ENCODE data around the gene APC.

Gene APC

DNA sequence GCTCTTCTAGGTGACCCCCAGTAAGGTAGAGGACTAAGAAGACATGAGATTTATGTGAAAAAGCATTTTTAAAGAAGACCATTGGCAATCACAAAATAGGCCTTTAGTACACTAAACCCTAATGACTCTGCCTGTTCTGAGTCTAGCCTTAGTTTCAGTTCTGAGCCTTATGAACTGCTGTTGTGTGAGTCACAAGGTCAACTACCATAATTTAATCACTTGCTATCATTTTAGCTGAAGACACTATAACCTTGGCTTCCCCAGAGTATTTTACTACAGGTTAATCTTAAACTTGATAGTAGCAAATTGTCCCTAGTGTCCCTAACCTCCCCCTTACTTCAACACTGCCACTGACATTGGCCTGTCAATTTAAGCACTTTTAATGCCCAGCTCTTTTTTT lies 34.4 kb downstream of the APC start:
- no peak overlapping the region for H3K27ac ChIP-seq
- no peaks in the 10 kb centered on the region for H3K4me1 ChIP-seq
- H3K9me3 ChIP-seq (replicated peaks in 1 of 11) = no peaks in the 10 kb centered on the region
- H3K4me3 ChIP-seq = no peak overlapping the region
- H3K4me2 ChIP-seq = no peak overlapping the region
- no peak overlapping the region for H3K9ac ChIP-seq
- no peaks in the 10 kb centered on the region for H4K20me1 ChIP-seq
- H3K36me3 ChIP-seq = peaks cover 69 to 100% (median 91%) of the 10 kb centered on the region in 11 experiments
- TF ChIP-seq Cebpa-rat (IDR thresholded peaks at IDR 0.05) = no peak
- no peaks in the 10 kb centered on the region for H3K27me3 ChIP-seq

DNA sequence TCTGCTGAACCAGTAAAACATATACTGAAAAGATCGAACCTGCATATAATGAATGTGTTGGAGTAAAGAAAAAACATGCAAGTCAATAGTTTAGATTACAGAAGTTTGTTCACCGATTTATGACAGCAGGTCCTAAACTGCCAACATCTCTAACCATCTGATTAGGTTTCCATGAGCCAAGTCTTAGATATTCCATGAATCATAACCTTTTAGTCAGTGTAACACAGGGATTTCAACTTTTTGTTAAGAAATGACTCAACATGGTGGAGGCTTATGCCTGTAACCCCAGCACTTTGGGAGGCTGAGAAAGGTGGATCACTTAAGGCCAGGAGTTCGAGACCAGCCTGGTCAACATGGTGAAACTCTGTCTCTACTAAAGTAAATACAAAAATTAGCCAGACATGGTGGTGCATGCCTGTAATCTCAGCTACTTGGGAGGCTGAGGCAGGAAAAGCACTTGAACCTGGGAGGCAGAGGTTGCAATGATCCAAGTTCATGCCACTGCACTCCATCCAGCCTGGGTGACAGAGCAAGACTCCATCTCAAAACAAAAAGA lies 38.7 kb downstream of the APC start:
- Histone ChIP-seq H3K9me3 (replicated peaks in 1 of 11) (no peaks in the 10 kb centered on the region), H3K27me3 (no peaks in the 10 kb centered on the region), H3K9ac (no peak overlapping the region), H3K36me3 (peaks cover 56 to 99% (median 92%) of the 10 kb centered on the region in 11 experiments), H3K4me2 (no peak overlapping the region), H3K4me1 (peaks cover 0 to 11% (median 0%) of the 10 kb centered on the region in 10 experiments; a peak in 3 of 20 replicates), H3K4me3 (no peak overlapping the region), H3K27ac (no peak overlapping the region), H4K20me1 (no peaks in the 10 kb centered on the region)
- TF ChIP-seq Cebpa-rat (IDR thresholded peaks at IDR 0.05) = no peak

- Histone ChIP-seq H3K4me1 (peaks cover 0 to 11% (median 0%) of the 10 kb centered on the region in 10 experiments; a peak in 3 of 20 replicates), H3K27me3 (no peaks in the 10 kb centered on the region), H3K9ac (no peak overlapping the region), H3K4me2 (no peak overlapping the region), H3K27ac (no peak overlapping the region), H4K20me1 (no peaks in the 10 kb centered on the region), H3K4me3 (no peak overlapping the region), H3K36me3 (peaks cover 46 to 96% (median 91%) of the 10 kb centered on the region in 11 experiments), H3K9me3 (replicated peaks in 1 of 11) (peaks cover 0 to 5% (median 0%) of the 10 kb centered on the region in 11 experiments; a peak in 1 of 22 replicates)
- peak in 1 of 11 experiments; percentile 30; a peak in 1 of 22 replicates for TF ChIP-seq Cebpa-rat (IDR thresholded peaks at IDR 0.05)
These were observed 41.8 kb downstream of the APC start for GRCh38 chr5:112779531-112779930.

DNA sequence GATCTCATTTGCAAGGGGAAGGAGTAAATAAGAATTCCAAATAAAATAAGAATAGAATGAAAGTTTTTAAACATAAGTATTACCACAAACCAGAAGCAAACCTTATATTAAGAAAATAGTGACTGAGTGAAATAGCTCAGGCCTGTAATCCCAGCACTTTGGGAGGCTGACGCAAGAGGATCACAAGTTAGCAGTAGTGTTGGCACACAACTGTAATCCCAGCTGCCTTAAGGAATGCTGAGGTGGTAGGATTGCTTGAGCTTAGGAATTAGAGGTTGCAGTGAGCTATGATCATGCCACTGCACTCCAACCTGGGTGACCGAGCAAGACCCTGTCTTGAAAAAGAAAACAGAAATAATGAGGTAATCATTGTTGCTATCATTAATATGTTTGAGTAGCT lies 47.0 kb downstream of the APC start:
- Histone ChIP-seq H3K4me2 (no peak overlapping the region), H3K27me3 (no peaks in the 10 kb centered on the region), H3K4me1 (peaks cover 0 to under 1% (median 0%) of the 10 kb centered on the region in 10 experiments; a peak in 1 of 20 replicates), H3K4me3 (no peak overlapping the region), H3K9ac (no peak overlapping the region), H3K27ac (no peak overlapping the region), H4K20me1 (no peaks in the 10 kb centered on the region; a peak in 1 of 22 replicates), H3K36me3 (peaks cover 37 to 93% (median 74%) of the 10 kb centered on the region in 11 experiments), H3K9me3 (replicated peaks in 1 of 11) (peaks cover 0 to 5% (median 0%) of the 10 kb centered on the region in 11 experiments; a peak in 1 of 22 replicates)
- TF ChIP-seq Cebpa-rat (IDR thresholded peaks at IDR 0.05) = no peak

- H3K9ac ChIP-seq = no peak overlapping the region
- TF ChIP-seq Cebpa-rat (IDR thresholded peaks at IDR 0.05) = no peak
- H3K4me1 ChIP-seq = no peaks in the 10 kb centered on the region
- H3K9me3 ChIP-seq (replicated peaks in 1 of 11) = no peaks in the 10 kb centered on the region
- no peak overlapping the region for H3K27ac ChIP-seq
- H3K36me3 ChIP-seq = peaks cover 35 to 92% (median 69%) of the 10 kb centered on the region in 11 experiments
- H4K20me1 ChIP-seq = no peaks in the 10 kb centered on the region; a peak in 1 of 22 replicates
- no peaks in the 10 kb centered on the region for H3K27me3 ChIP-seq
- no peak overlapping the region for H3K4me2 ChIP-seq
- H3K4me3 ChIP-seq = no peak overlapping the region
These were observed 49.6 kb downstream of the APC start for GRCh38 chr5:112787261-112787660.

- Histone ChIP-seq H3K4me2 (no peak overlapping the region), H3K9ac (no peak overlapping the region), H3K27me3 (no peaks in the 10 kb centered on the region), H3K4me3 (no peak overlapping the region), H3K36me3 (peaks cover 36 to 95% (median 72%) of the 10 kb centered on the region in 11 experiments), H3K4me1 (no peaks in the 10 kb centered on the region), H3K27ac (no peak overlapping the region), H4K20me1 (no peaks in the 10 kb centered on the region; a peak in 1 of 22 replicates), H3K9me3 (replicated peaks in 1 of 11) (no peaks in the 10 kb centered on the region)
- no peak for TF ChIP-seq Cebpa-rat (IDR thresholded peaks at IDR 0.05)
These were observed 50.2 kb downstream of the APC start for GRCh38 chr5:112787896-112788295.

- no peak for TF ChIP-seq Cebpa-rat (IDR thresholded peaks at IDR 0.05)
- Histone ChIP-seq H4K20me1 (no peaks in the 10 kb centered on the region), H3K4me3 (no peak overlapping the region), H3K4me1 (peaks cover 16 to 25% (median 21%) of the 10 kb centered on the region in 10 experiments), H3K27me3 (no peaks in the 10 kb centered on the region), H3K9ac (no peak overlapping the region), H3K4me2 (no peak overlapping the region), H3K36me3 (peaks cover 67 to 99% (median 83%) of the 10 kb centered on the region in 11 experiments), H3K9me3 (replicated peaks in 1 of 11) (no peaks in the 10 kb centered on the region), H3K27ac (no peak overlapping the region)
These were observed 55.5 kb downstream of the APC start for GRCh38 chr5:112793201-112793600.

GRCh38 chr5:112794410-112794809 lies 56.7 kb downstream of the APC start:
- peaks cover 16 to 25% (median 21%) of the 10 kb centered on the region in 10 experiments for H3K4me1 ChIP-seq
- no peak overlapping the region for H3K27ac ChIP-seq
- H3K36me3 ChIP-seq = peaks cover 75 to 99% (median 90%) of the 10 kb centered on the region in 11 experiments
- H3K9ac ChIP-seq = no peak overlapping the region
- no peaks in the 10 kb centered on the region for H3K27me3 ChIP-seq
- H3K4me2 ChIP-seq = peak overlapping the region in 2 of 11 experiments; percentile 38 to 42; a peak in 1 of 22 replicates
- H4K20me1 ChIP-seq = no peaks in the 10 kb centered on the region; a peak in 1 of 22 replicates
- H3K4me3 ChIP-seq = no peak overlapping the region
- TF ChIP-seq Cebpa-rat (IDR thresholded peaks at IDR 0.05) = no peak
- H3K9me3 ChIP-seq (replicated peaks in 1 of 11) = no peaks in the 10 kb centered on the region

DNA sequence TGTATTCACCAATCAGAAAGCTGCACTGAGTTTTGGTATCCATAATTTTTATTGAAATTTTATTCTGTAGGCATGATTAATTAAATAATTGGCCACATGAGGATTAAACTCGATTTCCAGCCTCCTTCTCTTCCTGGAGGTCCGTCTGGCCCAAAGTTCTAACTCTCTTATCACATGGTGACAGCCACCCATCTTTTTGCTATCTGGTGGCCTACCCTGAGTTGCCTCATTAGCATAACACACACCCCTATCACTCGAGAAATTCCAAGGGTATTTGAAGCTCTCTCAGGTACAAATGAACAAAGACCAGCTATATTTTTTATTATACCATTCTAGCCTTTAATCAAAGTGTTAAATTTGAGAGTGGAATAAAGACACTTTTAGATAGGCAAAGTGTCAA lies 57.7 kb downstream of the APC start:
- Histone ChIP-seq H3K4me3 (no peak overlapping the region), H3K27me3 (no peaks in the 10 kb centered on the region), H3K27ac (peak overlapping the region in 3 of 11 experiments; percentile 1 to 15 (median 1); a peak in 1 of 22 replicates), H3K4me2 (peak overlapping the region; percentile 19 to 69 (median 42); a peak in 20 of 22 replicates), H3K9me3 (replicated peaks in 1 of 11) (no peaks in the 10 kb centered on the region), H4K20me1 (no peaks in the 10 kb centered on the region; a peak in 1 of 22 replicates), H3K9ac (no peak overlapping the region), H3K4me1 (peaks cover 16 to 25% (median 21%) of the 10 kb centered on the region in 10 experiments), H3K36me3 (peaks cover 71 to 99% (median 86%) of the 10 kb centered on the region in 11 experiments)
- no peak for TF ChIP-seq Cebpa-rat (IDR thresholded peaks at IDR 0.05)
